ENCODE results near the gene GGN. TPM values are rescaled to one million over a fixed set of nuclear protein-coding genes. Genes with fewer than 3 reads are reported as not detected.

The GGN gene
- total RNA-seq, 1 experiment from 2014 or later: 0.47 TPM

GRCh38 chr19:38424272-38424671 is 36.4 kb upstream of the GGN start:
- Histone ChIP-seq H3K4me3 (replicated peaks in 1 of 2; ENCODE audit: low read depth in 1 of 2, low read length in 2 of 2) (no peak overlapping the region), H2AFZ (ENCODE audit: low read depth, low read length, poor library complexity, severe bottlenecking) (no peak overlapping the region), H3K9me3 (ENCODE audit: control insufficient read depth in 1 of 2, insufficient read depth in 1 of 2, low read depth in 1 of 2, low read length in 2 of 2) (no peaks in the 10 kb centered on the region), H3K4me2 (ENCODE audit: low read length) (no peak overlapping the region), H3K79me2 (ENCODE audit: insufficient read depth, low read length) (no peaks in the 10 kb centered on the region), H3K27me3 (ENCODE audit: insufficient read depth, low read length) (no peaks in the 10 kb centered on the region), H4K20me1 (ENCODE audit: insufficient read depth) (no peaks in the 10 kb centered on the region), H3K4me1 (ENCODE audit: control insufficient read depth in 1 of 2, insufficient read depth in 2 of 2, low read length in 2 of 2) (no peaks in the 10 kb centered on the region), H3K27ac (ENCODE audit: low read depth, low read length) (no peak overlapping the region), H3K9me2 (ENCODE audit: insufficient read depth) (no peaks in the 10 kb centered on the region), H3K9ac (ENCODE audit: low read length) (no peak overlapping the region), H3K36me3 (ENCODE audit: control insufficient read depth in 1 of 2, insufficient read depth in 2 of 2, low read length in 2 of 2) (no peaks in the 10 kb centered on the region)
- CTCF ChIA-PET: interaction anchor here (0.6 kb wide), 1 partner anchor 22 kb away, joined by 3 read pairs; no protein-coding TSS in a partner anchor
- DNase-seq (ENCODE audit: low read depth, low spot score): no peak
- no peak for ATAC-seq
- TF ChIP-seq SP1 (IDR thresholded peaks at IDR 0.05; ENCODE audit: low read depth): no peak
- no peak for TF ChIP-seq CEBPB (IDR thresholded peaks at IDR 0.05; ENCODE audit: low read depth)
- TF ChIP-seq YY1 (IDR thresholded peaks at IDR 0.05; ENCODE audit: extremely low read depth, insufficient replicate concordance, low read depth, low read length): no peak
- TF ChIP-seq ATF3 (IDR thresholded peaks at IDR 0.05): no peak
- no peak for TF ChIP-seq SRF (IDR thresholded peaks at IDR 0.05; ENCODE audit: low read depth)
- no peak for TF ChIP-seq TCF7L2 (IDR thresholded peaks at IDR 0.05; ENCODE audit: borderline replicate concordance, extremely low read depth, insufficient read depth, insufficient read length)
- no peak for TF ChIP-seq POLR2AphosphoS5 (IDR thresholded peaks at IDR 0.05; ENCODE audit: low read depth, low read length)
- no peak for TF ChIP-seq ZFX (IDR thresholded peaks at IDR 0.05)
- TF ChIP-seq ZNF274 (IDR thresholded peaks at IDR 0.05; ENCODE audit: low read depth, low read length): no peak
- TF ChIP-seq FOSL1 (IDR thresholded peaks at IDR 0.05; ENCODE audit: low read depth): no peak
- TF ChIP-seq JUND (IDR thresholded peaks at IDR 0.05): no peak
- no peak for TF ChIP-seq CTCF (IDR thresholded peaks at IDR 0.05 in 2 of 3, conservative IDR thresholded peaks at IDR 0.05 in 1 of 3; ENCODE audit: borderline replicate concordance in 1 of 3, insufficient read depth in 1 of 3, low read depth in 2 of 3, low read length in 2 of 3)
- TF ChIP-seq POLR2A (IDR thresholded peaks at IDR 0.05; ENCODE audit: borderline replicate concordance, extremely low read depth, insufficient read depth, insufficient read length): no peak
- no peak for TF ChIP-seq ELF1 (IDR thresholded peaks at IDR 0.05; ENCODE audit: borderline replicate concordance, low read depth)
- TF ChIP-seq CBX3 (IDR thresholded peaks at IDR 0.05; ENCODE audit: low read depth): no peak
- TF ChIP-seq EZH2phosphoT487 (IDR thresholded peaks at IDR 0.05; ENCODE audit: borderline replicate concordance): no peak
- TF ChIP-seq RAD21 (IDR thresholded peaks at IDR 0.05; ENCODE audit: low read depth): no peak
- TF ChIP-seq SIN3A (IDR thresholded peaks at IDR 0.05; ENCODE audit: low read depth): no peak
- no TSS peak for BruUV-seq (replicated peaks)
- RAD21 ChIA-PET (ENCODE audit: low non-redundant PET in 1 of 2, low total read pairs in 2 of 2, uncharacterized antibody in 2 of 2, unreplicated experiment in 2 of 2): no interaction called here
- intact Hi-C loops (cut with micrococcal nuclease): no loop called here
- POLR2A ChIA-PET: no interaction called here

All from HCT116 (cell line).